Measurements from ENCODE around the gene DSE. TPM values are rescaled to one million over a fixed set of nuclear protein-coding genes. Genes with fewer than 3 reads are reported as not detected.

Gene DSE
- polyA plus RNA-seq, 12 donors: 29.1 to 41.0 (median 35.4) TPM; not detected in 1

DNA sequence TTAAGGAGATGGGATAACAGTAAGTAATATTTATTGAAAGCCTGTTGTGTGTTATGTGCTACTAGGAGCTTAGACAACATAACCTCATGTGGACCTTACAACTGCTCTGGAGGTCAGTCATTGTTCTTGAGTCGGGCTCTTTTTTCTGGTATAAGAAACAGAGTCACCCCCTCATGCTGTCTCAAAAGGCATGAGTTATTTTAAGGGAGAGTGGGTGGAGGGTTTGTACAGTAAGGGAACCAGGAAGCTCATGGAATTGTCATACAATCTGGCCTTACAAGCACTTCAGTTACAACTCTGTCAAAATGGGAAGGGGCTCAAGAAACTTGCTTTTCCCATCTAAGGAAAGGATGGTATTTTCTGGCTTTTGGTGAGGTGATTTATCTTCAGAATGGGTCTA lies 16.5 kb upstream of the DSE start:
- DNase-seq: no peak

DNA sequence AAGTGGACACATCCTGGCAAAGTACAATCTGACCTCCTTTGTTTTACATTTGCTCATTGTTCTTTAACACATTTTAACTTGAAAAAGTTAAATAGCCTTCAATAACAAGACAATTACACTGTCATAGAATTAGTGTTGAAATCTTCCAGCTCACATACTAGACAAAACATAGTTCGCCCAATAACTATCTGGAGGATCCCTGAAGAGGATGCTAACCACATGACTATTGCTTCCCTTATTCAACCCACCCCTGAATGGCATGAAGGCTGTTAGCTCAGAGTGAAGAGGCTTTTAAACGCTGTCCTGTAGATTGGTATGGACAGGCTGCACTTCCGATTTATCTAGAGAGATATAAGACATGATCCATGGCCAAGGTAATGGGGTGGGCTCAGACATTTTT lies 15.0 kb upstream of the DSE start:
- DNase-seq: no peak

DNA sequence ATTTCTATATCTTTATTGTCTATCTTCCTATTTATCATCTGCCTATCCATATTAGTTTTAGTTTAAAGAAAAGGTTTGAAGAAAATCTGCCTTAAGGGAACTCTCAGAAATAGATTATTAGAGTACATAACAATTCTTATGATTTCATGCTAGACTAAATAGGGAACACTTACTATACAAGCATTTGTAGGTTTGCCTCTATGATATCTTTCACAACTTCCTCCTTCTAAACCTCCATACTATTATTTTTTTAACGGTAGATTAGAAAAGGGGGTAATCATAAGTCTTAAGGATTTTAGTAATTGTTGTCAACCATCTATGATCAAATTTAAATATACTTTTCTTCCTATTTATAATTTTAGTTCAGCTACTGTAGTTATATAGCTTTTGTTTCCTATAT lies 11.6 kb upstream of the DSE start:
- DNase-seq: no peak

DNA sequence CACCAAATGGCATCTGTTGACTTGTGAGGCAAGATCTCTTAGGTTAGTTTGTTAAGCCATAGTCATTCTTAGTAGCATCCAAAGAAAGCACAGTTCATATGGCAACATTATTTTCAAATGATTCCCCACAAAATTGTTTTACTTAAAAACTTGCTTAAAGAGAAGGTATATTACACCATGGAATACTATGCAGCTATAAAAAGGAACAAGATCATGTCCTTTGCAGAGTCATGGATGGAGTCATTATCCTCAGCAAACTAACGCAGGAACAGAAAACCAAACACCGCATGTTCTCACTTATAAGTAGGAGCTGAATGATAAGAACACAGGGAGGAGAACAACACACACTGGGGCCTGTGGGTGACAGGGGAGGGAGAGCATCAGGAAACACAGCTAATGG lies 10.9 kb upstream of the DSE start:
- DNase-seq: no peak

DNA sequence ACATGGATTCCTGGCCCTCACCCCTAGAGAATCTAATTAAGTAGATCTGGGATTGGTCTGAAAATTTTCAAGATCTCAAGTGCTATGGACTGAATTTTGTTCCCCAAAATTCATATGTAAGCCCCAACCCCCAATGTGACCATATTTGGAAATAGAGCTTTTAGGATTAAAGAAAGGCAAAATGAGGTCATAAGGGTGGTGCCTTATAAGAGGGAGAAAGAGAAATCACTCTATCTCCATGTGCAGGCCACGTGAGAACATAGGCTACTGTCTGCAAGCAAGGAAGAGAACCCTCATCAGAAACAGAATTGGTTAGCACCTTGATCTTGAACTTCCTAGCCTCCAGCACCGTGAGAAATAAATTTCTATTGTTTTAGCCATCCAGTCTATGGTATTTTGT lies 8.5 kb upstream of the DSE start:
- DNase-seq: no peak

DNA sequence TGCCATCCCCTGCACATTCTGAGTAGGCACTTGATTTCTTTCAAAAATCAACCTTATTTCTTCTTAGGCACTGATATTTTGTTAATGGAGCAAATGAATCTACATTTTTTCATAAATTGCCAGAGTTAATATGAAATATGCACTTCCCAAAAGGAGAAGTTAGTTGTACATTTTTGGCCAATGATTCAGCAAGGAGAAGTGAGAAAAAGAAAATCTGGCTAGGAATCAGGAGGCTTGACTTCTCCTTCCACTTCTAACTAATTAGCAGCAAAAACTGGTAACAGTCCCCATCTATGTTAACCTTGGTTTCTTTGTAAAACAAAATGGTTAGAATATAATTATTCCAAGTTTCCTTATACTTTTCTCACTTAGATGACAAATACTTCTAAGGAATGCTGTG lies 7.0 kb upstream of the DSE start:
- no peak for DNase-seq

DNA sequence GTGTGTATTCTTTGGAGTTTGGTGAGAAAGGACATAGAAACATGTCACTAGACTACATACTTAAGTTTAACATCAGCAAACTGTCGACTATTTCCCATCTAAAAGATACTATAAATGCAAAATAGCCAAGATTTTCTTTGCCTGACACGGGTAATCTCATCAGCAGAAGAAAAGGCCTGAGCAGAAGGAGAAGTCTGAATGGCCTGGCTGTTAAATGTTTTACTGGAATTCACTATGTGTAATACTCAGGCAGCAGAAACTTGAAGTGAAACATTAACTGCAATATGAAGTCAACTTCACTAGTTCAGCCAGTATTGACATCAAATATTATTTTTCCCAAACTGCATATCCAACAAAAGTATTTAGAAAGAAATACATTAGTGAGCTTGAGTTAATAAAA lies 6.4 kb upstream of the DSE start:
- no peak for DNase-seq

DNA sequence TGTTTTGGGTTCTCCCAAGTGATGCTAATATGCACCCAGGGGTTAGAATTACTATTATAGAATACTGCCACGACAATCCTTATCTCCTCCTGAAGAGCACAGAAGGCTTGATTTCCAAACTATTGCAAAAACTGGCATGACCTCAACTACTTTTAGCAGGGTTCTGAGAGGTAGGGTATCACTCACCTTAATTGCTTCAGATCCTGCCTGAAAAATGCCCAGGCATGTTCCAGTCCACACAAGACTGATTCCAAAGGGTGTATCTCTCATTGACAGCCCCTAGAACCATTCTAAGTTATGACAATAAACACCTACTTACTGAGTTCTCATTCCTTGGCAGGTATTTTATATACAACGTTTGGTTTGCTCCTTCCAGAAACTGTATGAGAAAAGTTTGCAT lies 5.0 kb upstream of the DSE start:
- no peak for DNase-seq

DNA sequence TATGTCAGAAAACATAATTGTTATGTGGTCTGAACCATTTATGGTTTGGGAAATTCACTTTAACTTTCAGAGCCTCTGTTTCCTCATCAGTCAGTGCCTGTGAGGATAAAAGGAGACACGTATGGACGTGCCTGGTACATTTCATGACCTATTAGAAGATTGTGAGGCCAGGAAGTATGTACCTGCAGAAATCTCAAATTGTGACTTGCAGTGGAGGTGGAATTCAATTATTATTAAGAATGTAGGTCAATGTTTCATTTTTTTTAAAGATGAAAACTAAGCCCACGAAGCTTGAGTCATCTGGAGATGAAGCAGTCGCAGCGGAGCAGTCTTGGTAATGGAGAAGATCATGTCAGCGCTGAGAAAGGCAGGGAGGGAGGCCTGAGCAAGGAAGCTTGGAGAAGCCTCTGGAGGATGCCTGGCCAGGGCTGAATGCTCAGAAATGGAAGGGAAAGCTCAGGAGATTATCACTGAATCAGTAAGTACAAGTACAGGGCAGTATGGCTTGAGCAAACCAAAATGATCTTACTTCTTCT lies 3.9 kb upstream of the DSE start:
- no peak for DNase-seq

DNA sequence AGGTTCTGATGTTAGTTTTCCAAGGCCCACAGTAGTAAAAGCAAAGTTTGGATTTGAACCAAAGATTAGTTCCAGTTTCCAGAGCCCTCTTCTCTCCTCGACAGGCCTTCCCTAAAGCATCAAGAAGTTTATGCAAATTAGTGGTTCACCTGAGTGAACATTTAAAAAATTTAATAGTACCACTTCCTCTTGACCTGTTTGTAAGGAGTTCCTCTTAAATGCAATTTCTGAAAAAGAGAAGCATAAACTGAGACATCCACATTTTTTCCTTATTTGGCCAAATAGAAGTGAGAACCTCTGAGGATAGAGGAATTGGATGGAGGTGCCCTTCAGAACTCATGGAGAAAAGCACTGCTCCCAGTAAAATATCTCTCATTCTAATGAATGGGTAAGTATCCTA lies 1.2 kb upstream of the DSE start:
- no peak for DNase-seq

DNA sequence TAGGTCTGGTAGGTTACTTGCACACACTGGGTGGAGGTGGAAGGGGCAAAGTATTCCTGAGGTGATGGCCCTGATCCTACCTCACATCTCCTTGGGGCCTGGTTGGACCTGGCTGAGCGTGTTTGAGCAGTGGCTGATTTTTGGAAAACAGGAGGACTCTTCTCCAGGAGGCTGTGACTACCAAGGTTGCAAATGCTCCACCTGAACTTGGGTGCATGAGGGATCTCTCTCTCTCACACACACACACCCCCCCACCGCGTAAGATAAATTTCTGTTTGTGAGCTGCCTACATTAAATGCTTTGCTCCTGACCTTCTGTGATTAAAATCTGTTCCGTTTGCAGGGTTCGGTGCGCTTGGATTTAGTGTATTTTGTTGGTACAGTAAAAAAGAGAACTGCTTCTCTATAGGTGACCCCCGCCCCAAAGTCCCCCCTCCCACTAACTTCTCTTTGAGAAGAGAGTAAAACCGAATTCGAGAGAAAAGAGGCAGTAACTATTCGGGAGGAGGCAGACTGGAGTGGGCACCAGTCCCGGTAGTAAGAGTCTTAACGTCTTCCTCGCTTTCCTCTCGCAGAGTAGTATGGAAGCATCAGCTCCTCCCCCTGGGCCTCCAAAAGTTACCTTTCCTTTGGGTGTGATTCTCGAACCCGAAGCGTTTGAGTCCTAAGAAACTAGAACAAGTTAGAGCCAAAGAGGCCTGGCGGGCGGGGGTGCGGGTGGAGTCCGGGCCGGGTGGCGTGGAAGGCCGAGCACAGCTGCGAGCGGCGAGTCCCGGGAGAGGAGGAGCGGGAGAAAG lies 585 bp upstream of the DSE start:
- no peak for DNase-seq

DNA sequence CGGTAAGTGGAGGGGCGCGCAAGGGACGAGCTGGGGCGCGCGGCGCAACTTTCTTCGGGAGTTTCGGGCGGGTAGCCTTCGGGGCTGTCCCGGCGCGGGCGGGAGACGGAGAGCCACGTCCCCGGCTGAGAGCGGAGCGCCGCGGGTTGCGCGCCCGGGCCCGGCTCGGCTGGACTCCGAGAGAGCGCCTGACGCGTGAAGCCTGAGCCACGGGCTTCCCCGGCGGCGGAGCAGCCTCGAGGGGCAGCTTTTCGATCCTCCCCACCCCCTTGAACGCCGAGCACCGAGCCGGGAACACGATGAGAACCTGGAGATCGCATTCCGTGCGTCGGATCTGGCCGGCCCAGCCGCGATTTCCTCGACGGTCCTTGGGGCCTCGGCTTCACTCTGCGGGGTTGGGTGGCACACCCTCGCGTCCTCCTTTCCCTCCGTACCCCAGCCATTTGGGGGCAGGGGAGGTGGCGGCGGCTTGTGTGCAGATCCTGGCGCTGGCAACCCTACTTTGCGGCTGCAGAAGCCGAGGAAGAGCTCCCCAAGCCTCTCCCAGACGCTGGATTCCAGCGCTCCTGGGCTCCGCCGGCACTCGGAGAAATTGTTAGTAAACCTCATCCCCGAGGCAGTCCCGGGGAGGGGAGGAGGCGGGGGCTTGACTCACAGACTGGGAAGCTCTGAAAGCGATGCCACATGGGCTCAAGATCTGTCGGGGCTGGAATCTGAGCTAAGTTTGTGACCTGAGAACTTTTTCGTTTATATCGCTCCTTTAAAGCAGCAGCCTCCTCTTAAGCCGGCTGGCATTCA lies 572 bp downstream of the DSE start:
- DNase-seq: peak; percentile 86

DNA sequence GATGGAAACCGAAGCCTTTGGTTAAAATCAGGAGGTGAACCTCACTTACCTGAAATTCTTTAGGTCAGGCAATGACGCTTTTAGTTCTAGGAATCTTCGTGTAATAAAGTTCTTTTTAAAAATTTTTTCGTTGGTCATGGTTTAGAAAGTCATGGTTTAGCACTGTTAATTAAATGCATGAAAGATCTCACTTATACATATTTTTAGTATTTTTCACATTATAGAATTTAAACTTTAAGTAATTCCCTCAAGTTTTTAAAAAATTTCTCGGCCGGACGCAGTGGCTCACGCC lies 1.1 kb downstream of the DSE start:
- DNase-seq: no peak

DNA sequence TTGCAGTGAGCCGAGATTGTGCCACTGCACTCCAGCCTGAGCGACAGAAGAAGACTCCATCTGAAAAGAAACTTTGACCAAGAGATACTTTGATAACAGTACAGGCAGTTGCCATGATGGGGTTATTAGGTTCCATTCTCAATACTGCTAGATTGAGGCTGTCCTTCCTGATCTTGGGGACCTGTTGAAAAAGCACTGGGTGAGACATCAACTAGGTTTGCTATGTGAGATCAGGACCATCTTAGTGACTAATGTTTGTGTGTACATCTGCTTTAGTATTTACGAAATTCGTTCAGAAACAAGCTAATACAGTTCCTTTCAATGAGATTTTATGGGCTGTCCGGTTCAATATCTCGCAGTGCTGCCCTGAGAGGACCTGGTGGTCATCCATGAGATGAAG lies 2.6 kb downstream of the DSE start:
- DNase-seq: no peak

DNA sequence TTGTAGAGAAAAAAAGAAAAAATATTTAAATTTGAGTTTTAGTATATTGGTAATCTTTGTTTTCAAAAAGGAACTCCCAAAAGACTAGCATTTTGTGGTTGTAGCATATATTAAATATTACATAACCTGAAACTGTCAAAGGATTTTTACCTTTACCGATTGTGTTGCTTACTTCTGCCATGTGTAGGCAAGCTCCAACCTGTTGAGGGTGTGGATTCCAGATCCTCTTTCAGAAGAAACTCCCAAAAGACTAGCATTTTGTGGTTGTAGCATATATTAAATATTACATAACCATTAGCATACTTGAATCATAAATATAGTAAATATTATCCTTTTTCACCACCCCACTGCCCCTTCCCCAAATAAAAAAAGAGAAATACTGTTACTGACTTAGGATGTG lies 3.2 kb downstream of the DSE start:
- no peak for DNase-seq

DNA sequence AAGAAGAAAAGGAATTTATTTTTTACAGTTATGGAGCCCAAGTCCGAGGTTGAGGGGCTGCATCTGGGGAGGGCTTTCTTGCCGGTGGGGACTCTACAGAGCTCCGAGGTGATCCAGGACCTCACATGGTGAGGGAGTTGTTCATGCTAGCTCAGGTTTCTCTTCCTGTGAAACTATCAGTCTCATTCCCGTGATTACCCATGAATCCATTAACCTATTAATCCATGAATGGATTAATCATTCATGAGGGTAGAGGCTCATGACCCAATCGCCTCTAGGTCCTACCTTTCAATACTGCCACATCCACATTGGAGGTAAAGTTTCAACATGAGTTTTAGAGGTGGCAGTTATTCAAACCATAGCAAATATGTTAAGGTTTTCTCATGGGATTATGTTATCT lies 3.8 kb downstream of the DSE start:
- no peak for DNase-seq

DNA sequence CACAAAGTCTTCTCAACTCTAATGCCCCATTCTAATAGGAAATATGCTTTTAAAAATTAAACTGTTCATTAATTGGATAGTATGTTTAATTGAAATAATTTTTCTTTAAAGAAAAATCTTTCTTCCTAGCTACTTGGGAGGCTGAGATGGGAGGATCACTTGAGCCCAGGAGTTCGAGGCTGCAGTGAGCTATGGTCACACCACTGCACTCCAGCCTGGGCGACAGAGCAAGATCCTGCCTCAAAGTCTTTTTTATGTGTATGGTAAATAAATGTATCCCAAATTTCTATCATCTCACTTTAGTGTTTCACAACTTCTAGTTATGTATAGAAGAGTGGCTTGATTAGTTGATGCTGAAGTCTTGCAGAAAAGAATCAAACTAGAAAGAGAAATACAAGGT lies 4.5 kb downstream of the DSE start:
- DNase-seq: no peak

DNA sequence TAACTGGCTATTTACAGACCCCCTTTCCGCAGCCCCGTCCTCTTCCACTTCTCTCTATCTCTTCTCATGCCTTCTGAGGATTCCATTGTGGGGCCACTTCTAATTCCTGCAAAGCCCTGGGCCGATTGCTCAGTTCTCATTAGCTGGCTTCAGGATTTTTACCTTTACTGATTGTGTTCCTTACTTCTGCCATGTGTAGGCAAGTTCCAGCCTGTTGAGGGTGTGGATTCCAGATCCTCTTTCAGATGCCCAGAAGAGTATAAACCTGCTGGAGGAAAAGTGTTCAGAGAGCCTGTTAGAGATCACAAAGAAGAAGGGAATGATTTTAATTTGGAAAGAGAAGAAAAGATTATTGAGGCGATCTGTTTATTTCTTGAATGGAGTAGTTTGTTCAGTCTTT lies 5.4 kb downstream of the DSE start:
- no peak for DNase-seq

DNA sequence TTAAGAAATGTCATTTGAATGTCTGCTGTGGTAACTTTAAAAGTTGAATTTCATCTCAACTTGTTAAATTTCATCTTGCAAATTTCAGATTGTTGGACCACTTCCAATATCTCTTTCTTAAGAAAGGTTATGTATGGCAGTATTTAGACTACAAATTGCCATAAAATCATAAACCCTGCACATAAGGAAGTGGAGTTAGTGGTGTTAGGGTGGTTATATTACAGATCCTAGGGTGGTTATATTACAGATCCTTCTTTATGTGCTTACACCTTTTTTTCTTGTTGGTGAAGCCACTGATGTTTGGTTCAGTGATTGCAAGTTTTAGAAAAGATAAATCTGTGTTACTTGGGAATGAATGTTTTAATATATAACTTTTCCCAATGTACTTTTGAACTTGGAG lies 9.0 kb downstream of the DSE start:
- no peak for DNase-seq

DNA sequence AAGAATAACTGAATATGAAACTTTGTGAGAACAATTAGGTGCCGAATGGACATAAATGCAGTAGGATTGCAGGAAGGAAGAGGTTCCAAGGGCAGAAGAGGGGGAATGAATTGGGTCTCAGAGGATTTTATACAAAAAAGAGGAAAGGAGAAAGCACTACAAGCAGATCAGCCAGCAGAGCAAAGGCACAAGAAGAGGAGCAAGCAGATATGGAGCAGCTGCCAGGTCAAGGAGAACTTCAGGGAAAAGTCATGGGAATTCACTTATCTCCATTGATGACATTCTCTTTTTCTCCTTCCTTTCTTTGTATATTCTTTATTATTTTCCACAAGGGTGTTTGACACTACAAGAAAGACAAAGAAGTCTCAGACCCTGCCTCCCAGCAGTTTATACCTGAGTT lies 9.6 kb downstream of the DSE start:
- DNase-seq: no peak

DNA sequence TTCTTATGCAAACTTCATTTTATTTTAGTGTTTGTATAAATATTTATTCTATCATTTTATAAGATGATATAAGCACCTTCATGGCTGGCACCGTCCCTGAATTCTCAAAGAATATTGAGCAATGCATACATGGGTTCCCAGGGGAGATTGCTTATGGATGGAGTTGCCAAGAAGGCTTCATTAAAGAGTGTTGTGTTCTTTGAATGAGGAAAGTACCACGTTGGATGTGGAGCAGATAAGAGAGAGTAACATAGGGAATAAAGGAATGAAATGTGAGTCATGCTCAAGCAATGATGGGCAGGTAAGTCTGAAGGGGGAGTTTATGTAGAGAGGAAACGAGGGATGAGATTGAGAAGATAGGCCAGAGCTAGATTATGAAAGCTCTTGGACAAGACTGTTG lies 10.3 kb downstream of the DSE start:
- no peak for DNase-seq

DNA sequence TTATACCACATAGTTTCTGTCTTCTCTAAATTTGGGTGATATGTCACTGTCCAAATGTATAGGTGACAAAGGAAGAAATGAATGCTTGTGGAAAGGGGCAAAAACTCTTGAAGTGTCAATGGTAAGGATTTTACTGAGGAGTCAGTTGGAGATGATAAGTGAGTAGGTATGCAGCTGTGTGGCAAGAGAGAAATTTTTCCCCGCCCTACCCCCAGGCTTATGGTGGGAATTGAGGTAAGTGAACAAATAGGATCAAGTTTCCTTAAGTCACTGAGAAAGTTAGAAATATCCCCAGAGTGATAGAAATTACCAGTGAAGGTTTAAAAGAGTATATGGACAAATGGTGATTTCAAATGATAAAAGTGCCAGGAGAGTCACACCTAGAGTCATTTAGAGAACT lies 11.8 kb downstream of the DSE start:
- DNase-seq: no peak

DNA sequence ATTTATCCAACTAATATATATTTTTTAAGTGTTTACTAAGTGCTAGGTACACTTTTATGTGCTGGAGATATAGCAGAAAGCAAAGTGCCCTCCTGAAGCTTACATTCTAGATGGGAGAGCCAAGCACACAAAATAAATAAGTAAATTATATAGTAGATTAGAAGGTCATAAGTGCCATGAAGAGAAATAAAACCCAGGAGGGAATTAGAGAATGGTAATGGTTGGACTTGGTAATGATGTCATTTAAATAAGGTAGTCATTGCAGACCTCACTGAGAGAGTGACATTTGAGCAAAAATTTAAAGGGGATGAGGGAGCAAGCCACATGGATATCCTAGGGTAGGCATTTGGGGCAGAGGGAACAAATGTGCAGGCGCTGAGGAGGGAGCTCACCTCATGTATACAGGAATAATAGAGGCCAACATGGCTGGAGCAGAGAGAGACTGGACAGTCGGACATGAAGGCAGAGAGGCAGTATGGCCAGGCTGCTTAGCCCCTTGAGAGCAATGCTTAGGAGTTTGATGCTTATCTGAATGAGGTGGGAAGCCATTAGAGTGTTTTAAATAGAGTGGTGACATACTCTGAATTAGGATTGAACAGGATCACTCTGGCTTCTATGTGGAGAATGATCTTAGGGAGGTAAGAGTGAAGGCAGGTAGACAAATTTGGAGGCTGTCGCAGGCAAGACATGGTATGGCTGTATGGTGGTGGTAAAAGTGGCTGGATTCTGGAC lies 14.1 kb downstream of the DSE start:
- no peak for DNase-seq
